ENCODE data around the gene DGKQ.

DNA sequence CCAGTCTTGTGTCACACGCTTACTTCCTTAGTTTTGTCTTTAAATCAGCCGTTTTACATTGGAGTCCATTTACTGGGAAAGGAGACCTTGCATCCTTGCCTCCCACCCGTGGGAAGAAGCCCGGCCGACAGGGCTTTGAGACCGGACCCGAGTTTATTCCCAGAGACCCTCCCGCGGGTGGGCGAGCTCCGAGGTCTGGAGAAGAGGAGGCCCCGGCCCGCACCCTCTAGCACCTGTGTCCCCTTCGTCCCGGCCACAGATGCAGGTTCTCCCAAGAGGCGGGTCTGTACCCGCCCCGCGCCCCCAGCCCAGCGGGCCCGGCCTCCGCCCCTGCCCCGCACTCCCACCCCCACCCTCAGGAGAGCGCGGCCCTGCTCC, 23.6 kb upstream of the DGKQ start:
- TF ChIP-seq, protein P1, sequence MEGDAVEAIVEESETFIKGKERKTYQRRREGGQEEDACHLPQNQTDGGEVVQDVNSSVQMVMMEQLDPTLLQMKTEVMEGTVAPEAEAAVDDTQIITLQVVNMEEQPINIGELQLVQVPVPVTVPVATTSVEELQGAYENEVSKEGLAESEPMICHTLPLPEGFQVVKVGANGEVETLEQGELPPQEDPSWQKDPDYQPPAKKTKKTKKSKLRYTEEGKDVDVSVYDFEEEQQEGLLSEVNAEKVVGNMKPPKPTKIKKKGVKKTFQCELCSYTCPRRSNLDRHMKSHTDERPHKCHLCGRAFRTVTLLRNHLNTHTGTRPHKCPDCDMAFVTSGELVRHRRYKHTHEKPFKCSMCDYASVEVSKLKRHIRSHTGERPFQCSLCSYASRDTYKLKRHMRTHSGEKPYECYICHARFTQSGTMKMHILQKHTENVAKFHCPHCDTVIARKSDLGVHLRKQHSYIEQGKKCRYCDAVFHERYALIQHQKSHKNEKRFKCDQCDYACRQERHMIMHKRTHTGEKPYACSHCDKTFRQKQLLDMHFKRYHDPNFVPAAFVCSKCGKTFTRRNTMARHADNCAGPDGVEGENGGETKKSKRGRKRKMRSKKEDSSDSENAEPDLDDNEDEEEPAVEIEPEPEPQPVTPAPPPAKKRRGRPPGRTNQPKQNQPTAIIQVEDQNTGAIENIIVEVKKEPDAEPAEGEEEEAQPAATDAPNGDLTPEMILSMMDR (IDR thresholded peaks at IDR 0.05): no peak
- TF ChIP-seq ZFX (IDR thresholded peaks at IDR 0.05; ENCODE audit: borderline replicate concordance): no peak

All from 22Rv1 (cell line).